Hematopoietic multipotent progenitor cell treated with erythropoietin and hydrocortisone succinate and interleukin-3 and kit ligand, for 8 days (in vitro differentiated cells): ENCODE data around the gene CRBN.
A peak's percentile ranks its signal among the peaks of the same experiment; 100 is the strongest.

Source experiments
- DNase-seq: peaks from one replicate; pipeline ENCODE4 v3.0.0-alpha.2; 2015

CRBN gene

DNA sequence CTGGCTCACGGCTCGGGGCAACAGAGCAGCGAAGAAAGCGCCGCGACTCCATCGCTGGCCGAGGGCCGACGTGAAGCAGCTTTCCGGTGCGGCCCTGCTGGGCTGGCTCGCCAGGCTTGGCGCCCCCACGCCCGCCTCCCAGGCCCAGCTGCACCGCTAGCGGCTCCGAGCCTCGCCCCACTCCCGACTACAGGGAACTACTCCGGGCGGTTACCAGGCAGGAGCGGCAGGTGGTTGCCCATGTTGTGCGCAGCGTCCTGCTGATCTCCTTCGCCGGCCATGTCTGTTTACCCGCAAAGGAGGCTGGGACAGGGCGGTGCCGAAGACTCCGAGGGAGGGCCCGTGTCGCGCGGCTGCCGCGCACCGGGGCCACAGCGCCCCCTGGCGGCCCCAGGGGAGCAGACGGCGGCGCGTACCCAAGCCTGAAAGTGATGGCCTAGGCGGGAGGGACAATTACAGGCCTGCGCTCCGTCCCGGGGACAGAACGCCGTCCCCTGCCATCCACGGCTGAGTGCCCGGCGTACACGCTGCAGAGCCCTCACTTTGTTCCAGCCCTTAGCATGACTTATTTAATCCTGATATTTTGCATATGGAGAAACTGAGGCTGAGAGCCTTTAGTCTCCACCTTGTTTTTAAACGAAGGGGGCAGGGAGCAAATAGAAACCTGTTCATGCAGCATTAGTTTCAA is at the start of gene CRBN:
CRBN (minus strand) TSS at position 285 of the 688 bp plus-strand sequence; CDS start at position 281, 4 bp downstream.
- DNase-seq, result peak; percentile 87

GRCh38 chr3:3227640-3228039 is 48.1 kb upstream of the CRBN start:
- DNase-seq, result no peak

GRCh38 chr3:3221528-3221927 is 42.0 kb upstream of the CRBN start:
- DNase-seq, result no peak

- DNase-seq, result no peak
Observed at GRCh38 chr3:3216401-3216800, 36.9 kb upstream of the CRBN start.

DNA sequence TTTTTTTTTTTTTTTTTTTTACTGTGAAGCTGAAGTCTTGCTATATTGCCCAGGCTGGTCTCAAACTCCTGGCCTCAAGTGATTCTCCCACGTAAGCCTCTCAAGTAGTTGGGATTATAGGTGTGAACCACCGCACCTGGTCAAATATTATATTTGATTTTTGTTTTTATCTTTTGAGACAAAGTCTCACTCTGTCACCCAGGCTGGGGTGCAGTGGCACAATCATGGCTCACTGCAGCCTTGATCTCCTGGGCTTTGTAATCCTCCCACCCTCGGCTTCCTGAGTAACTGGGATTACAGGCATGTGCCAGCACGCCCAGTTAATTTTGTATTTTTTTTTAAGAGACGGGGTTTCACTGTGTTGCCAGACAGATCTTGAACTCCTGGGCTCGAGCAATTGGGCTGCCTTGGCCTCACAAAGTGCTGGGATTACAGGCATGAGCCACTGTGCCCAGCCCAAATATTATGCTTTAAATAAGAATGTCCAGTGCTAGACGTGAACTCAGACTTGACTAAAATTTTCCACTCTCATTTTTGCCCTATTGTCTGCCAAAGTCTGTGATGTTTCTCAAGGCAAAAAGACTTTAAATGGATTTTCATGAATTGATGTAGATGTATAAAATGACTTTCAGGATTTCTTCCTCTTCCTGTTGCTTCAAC is 33.4 kb upstream of the CRBN start:
- no peak for DNase-seq

DNA sequence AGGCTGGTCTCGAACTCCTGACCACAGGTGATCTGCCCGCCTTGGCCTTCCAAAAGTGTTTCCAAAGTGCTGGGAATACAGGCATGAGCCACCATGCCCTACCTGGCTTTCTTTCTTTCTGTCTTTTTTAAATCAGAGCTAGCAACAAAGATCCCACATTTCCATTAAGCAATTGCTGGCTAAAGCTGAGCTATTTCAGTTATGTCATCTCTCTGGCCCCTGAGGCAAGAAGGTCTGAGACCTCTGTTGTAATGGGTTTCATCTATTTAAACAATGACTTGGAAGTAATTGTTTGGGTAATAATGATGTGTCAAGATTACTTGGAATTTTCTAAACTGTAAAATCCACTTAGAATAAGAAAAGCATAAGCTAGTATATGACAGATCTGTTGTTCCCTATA is 30.2 kb upstream of the CRBN start:
- no peak for DNase-seq

GRCh38 chr3:3209057-3209456 is 29.6 kb upstream of the CRBN start:
- no peak for DNase-seq

GRCh38 chr3:3201611-3202010 is 22.1 kb upstream of the CRBN start:
- no peak for DNase-seq

- peak; percentile 76 for DNase-seq
Observed at GRCh38 chr3:3200632-3201212, 21.2 kb upstream of the CRBN start.

GRCh38 chr3:3199306-3199705 is 19.8 kb upstream of the CRBN start:
- DNase-seq, result no peak

GRCh38 chr3:3196148-3196861 is 16.8 kb upstream of the CRBN start:
- peak; percentile 42 for DNase-seq

DNA sequence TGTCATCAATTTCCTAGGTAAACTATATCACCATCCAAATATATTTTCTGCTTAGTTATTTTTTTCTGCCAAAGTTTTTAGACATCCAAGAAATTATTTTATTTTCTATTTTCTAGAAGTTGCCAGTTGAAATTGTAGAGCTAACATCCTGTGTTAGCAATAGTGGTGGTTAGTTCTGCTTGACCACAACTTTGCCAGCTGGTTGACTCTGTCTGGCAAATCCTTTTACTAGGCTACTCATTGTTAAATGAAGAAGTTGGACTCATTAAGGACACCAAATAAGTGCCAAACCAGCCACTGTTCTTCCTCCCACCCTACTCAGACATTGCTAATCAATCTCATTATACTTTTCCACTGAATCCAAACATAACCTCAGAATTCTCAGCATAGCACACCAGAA is 15.4 kb upstream of the CRBN start:
- no peak for DNase-seq

DNA sequence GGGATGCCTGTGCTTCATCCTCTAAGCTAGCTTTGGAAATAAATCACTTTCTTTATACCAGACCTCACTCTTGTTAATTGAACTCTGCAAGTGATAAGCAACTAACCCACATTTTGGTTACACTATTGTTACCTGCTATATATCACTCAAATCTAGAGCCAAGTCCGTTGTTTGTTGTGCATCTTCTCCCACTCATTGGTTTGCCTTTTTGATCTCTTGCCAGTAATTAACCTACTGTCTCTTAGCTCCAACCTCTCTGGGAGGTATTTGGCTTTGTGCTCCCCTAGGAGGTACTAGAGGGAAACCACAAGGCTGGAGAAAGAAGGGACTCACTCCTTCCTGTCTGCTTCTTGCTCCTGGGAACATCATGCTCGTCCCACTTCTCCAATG is 12.8 kb upstream of the CRBN start:
- DNase-seq, result no peak

GRCh38 chr3:3191675-3192285 is 12.3 kb upstream of the CRBN start:
- peak; percentile 92 for DNase-seq

DNA sequence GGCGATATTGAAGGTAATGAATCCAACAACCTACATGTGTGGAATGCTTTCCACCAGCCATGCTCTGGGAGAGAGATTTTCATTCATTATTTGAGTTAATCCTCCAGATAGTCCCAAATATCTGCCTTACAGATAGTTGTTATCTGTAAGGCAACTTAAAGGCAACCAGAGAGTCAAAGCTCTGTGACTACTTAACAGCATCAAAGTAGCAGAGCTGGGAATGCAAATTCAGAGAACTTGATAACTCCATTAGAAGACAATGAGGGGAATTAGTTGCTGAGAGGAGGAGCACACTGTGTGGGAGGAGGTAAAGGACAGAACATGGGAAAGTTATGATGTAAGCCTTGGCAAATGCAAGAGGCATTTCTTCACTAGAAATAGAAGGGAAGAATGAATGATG is 10.5 kb upstream of the CRBN start:
- DNase-seq, result no peak

GRCh38 chr3:3189102-3189727 is 9.7 kb upstream of the CRBN start:
- DNase-seq, result no peak

DNA sequence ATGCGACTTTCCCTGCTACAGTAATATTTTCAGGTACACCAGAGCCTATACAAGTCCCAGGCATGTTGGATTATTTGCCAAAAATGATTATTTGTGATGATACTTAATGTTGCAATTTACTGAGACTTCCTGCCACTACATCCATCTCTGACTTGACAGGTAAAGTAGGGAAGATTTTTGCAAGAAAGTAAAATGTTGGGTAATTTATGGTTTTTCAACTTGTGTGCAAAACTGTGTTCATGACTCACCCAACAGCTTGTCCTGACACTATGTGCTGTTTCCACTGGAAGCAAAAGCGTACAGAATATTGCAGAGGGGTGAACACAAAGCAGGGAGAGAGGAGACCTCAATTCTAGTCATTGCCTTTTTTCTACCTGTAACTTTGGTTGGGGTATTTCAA is 5.4 kb upstream of the CRBN start:
- no peak for DNase-seq

DNA sequence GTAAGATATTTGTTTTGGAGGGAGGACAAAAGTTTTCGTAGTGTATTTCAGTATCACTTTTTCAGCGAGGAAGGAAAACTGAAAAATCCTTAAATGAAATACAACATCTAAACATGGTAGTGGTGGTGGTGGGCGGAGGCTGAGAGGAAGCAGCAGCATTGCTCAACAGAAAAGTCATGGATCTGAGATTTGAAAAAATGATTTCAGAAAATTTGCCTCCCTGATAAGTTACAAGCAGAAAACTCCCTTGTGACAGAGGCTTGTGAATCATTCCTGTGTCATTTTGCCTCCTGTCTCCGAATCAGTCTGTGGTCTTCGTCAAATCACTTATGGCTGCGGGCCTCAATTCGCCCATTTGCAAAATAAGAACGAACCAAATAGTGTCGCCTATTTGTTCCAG is 965 bp upstream of the CRBN start:
- DNase-seq, result no peak

- peak; percentile 20 for DNase-seq
Observed at GRCh38 chr3:3178498-3179328, 778 bp downstream of the CRBN start.

DNA sequence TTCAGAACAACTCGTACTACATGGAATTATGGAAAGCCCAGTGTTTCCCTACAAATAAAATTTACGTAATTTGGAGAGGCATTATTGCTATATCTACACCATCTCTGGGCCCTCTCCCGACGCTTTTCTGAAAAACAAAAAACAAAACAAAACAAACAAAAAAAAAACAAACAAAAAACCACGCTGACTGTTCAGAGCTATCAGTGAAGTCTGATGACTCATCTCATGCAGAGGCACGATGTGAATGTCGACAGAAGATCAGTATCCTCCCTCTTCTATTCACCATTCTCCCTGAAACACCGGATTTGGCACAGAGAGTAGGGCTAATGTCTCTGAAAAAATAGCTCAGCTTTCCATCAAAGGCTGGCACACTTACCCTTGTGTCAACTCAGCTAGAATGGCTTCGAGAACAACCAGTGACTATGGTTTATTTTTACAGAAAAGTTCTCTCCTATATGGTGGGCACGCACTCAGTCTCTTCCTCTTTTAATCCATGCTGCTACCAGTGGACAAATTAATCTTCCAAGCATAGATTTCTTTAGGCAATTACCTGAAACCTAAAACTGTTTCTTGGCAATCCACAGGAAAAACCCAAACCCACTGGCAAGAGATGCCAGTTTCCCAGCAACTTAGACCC is 1.5 kb downstream of the CRBN start:
- no peak for DNase-seq

DNA sequence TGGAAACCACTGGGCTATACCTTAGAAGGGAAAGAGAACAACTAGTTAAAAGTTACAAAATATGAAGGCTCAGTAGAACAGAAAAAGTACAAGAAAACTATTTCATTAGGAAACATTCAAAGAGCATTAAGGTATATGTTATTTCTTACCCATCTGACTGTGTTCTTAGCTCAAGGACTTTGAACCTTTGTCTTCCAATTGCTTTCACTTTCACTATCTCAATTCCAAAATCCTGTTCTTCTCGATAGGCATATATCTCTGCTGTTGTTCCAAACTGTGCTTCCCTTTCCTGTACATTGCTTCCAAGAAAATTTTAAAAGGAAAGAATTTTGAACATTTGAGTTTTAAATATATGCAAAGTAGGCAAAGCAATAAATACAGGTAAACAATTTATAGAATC is 6.9 kb downstream of the CRBN start:
- no peak for DNase-seq
